HEK293T (cell line): ENCODE measurements around the gene SLC37A4.

Experiments
- CTCF ChIA-PET: fragments of 350-600 bp; formaldehyde crosslinking; extraction: SDS; loops from one replicate; lab custom pipeline; 2021; ENCODE audit warnings: antibody characterized with exemption, inconsistent platforms; lab: Yijun Ruan, JAX
- POLR2A ChIA-PET: fragments of 350-600 bp; formaldehyde crosslinking; extraction: SDS; loops from one replicate; lab custom pipeline; 2020; ENCODE audit warnings: antibody characterized with exemption, inconsistent platforms; lab: Yijun Ruan, JAX
- DNase-seq: peaks from one replicate; pipeline ENCODE4 v3.0.0; 2012; ENCODE audit warnings: mixed read lengths; ENCODE audit errors: extremely low spot score
- ARNT ChIP-seq: fragments of 450-650 bp; IDR thresholded peaks from 2 replicates; pipeline ENCODE4 v1.6.1; 2017; ENCODE audit warnings: mild to moderate bottlenecking
- BHLHE40 ChIP-seq: fragments of 450-650 bp; IDR thresholded peaks from 2 replicates; pipeline ENCODE4 v1.6.1; 2016; ENCODE audit warnings: mild to moderate bottlenecking, moderate library complexity, borderline replicate concordance
- CTBP1 ChIP-seq: fragments of 450-650 bp; IDR thresholded peaks from 2 replicates; pipeline ENCODE4 v1.6.1; 2016; ENCODE audit warnings: borderline replicate concordance
- ELF4 ChIP-seq: fragments of 450-650 bp; IDR thresholded peaks from 2 replicates; pipeline ENCODE4 v1.6.1; 2017; ENCODE audit warnings: antibody characterized with exemption
- FOXA1 ChIP-seq: fragments of 450-650 bp; IDR thresholded peaks from 2 replicates; pipeline ENCODE4 v1.6.1; 2016; ENCODE audit warnings: mild to moderate bottlenecking
- FOXK2 ChIP-seq: fragments of 450-650 bp; IDR thresholded peaks from 2 replicates; pipeline ENCODE4 v1.6.1; 2016; ENCODE audit warnings: mild to moderate bottlenecking
- FOXM1 ChIP-seq: fragments of 450-650 bp; IDR thresholded peaks from 2 replicates; pipeline ENCODE4 v1.6.1; 2017; ENCODE audit warnings: mild to moderate bottlenecking, borderline replicate concordance
- HDGF ChIP-seq: fragments of 450-650 bp; IDR thresholded peaks from 2 replicates; pipeline ENCODE4 v1.6.1; 2017; ENCODE audit warnings: antibody characterized with exemption, borderline replicate concordance
- L3MBTL2 ChIP-seq: fragments of 450-650 bp; conservative IDR thresholded peaks from 2 replicates; pipeline ENCODE4 v1.6.1; 2016; ENCODE audit warnings: mild to moderate bottlenecking
- LEF1 ChIP-seq: fragments of 450-650 bp; IDR thresholded peaks from 2 replicates; pipeline ENCODE4 v1.6.1; 2017; ENCODE audit warnings: mild to moderate bottlenecking, borderline replicate concordance
- NFRKB ChIP-seq: fragments of 450-650 bp; IDR thresholded peaks from 2 replicates; pipeline ENCODE4 v1.6.1; 2016; ENCODE audit warnings: mild to moderate bottlenecking, moderate library complexity
- SP1 ChIP-seq: fragments of 450-650 bp; IDR thresholded peaks from 2 replicates; pipeline ENCODE4 v1.6.1; 2017
- SUZ12 ChIP-seq: fragments of 450-650 bp; IDR thresholded peaks from 2 replicates; pipeline ENCODE4 v1.6.1; 2016; ENCODE audit warnings: mild to moderate bottlenecking
- TARDBP ChIP-seq: fragments of 450-650 bp; IDR thresholded peaks from 2 replicates; pipeline ENCODE4 v1.6.1; 2016
- ZNF384 ChIP-seq: fragments of 450-650 bp; IDR thresholded peaks from 2 replicates; pipeline ENCODE4 v1.6.1; 2016
- TF ChIP-seq, protein P1 (sequence below): fragments of 450-650 bp; IDR thresholded peaks from 2 replicates; pipeline ENCODE4 v1.6.1; 2016

SLC37A4 gene

GRCh38 chr11:119026970-119027369 lies 3.7 kb downstream of the SLC37A4 start:
- POLR2A ChIA-PET = no interaction called here

GRCh38 chr11:119025978-119026766 lies 4.5 kb downstream of the SLC37A4 start:
- DNase-seq = no peak
- POLR2A ChIA-PET = no interaction called here

More at GRCh38 chr11:119026970-119027369, 3.7 kb downstream of the SLC37A4 start:
- CTCF ChIA-PET = no interaction called here
- TF ChIP-seq CTBP1 = no peak
- no peak for TF ChIP-seq L3MBTL2
- no peak for TF ChIP-seq HDGF
- no peak for TF ChIP-seq ZNF384
- TF ChIP-seq FOXM1 = no peak
- no peak for TF ChIP-seq NFRKB
- DNase-seq = no peak

GRCh38 chr11:119025541-119025940 lies 5.1 kb downstream of the SLC37A4 start:
- ChIA-PET CTCF (interaction anchor here (1.0 kb wide), 1 partner anchor 298 kb away, joined by 4 read pairs; no protein-coding TSS in a partner anchor), POLR2A (no interaction called here)
- no peak for DNase-seq
- TF ChIP-seq BHLHE40 (no peak), ZNF384 (no peak), ARNT (no peak), LEF1 (no peak), FOXM1 (no peak), NFRKB (no peak), SP1 (no peak), CTBP1 (no peak), FOXK2 (no peak), FOXA1 (no peak), ELF4 (no peak), SUZ12 (no peak), HDGF (no peak), L3MBTL2 (no peak), TARDBP (no peak)
- TF ChIP-seq, protein P1, sequence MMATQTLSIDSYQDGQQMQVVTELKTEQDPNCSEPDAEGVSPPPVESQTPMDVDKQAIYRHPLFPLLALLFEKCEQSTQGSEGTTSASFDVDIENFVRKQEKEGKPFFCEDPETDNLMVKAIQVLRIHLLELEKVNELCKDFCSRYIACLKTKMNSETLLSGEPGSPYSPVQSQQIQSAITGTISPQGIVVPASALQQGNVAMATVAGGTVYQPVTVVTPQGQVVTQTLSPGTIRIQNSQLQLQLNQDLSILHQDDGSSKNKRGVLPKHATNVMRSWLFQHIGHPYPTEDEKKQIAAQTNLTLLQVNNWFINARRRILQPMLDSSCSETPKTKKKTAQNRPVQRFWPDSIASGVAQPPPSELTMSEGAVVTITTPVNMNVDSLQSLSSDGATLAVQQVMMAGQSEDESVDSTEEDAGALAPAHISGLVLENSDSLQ = no peak

More at GRCh38 chr11:119025978-119026766, 4.5 kb downstream of the SLC37A4 start:
- TF ChIP-seq, protein P1 = no peak
- TF ChIP-seq FOXK2 = no peak
- no peak for TF ChIP-seq SP1
- no peak for TF ChIP-seq FOXA1
- no peak for TF ChIP-seq ZNF384
- no peak for TF ChIP-seq LEF1
- TF ChIP-seq CTBP1 = no peak
- no peak for TF ChIP-seq TARDBP
- no peak for TF ChIP-seq ELF4
- TF ChIP-seq FOXM1 = no peak
- TF ChIP-seq SUZ12 = no peak
- no peak for TF ChIP-seq BHLHE40
- TF ChIP-seq ARNT = no peak
- no peak for TF ChIP-seq HDGF
- TF ChIP-seq NFRKB = no peak
- TF ChIP-seq L3MBTL2 = no peak
- CTCF ChIA-PET = no interaction called here

GRCh38 chr11:119025099-119025473 lies 5.6 kb downstream of the SLC37A4 start:
- no peak for DNase-seq
- ChIA-PET POLR2A (no interaction called here), CTCF (interaction anchor here (1.0 kb wide), 1 partner anchor 298 kb away, joined by 4 read pairs; no protein-coding TSS in a partner anchor)
- TF ChIP-seq ARNT = no peak
- TF ChIP-seq SP1 = no peak
- no peak for TF ChIP-seq SUZ12

- no peak for DNase-seq
- no peak for TF ChIP-seq ZNF384
- TF ChIP-seq ELF4 = no peak
- no peak for TF ChIP-seq SUZ12
- TF ChIP-seq CTBP1 = no peak
- no peak for TF ChIP-seq TARDBP
- no peak for TF ChIP-seq LEF1
- no peak for TF ChIP-seq L3MBTL2
- no peak for TF ChIP-seq NFRKB
- TF ChIP-seq, protein P1 = no peak
- TF ChIP-seq ARNT = no peak
- TF ChIP-seq FOXK2 = no peak
- TF ChIP-seq HDGF = no peak
- TF ChIP-seq FOXA1 = no peak
- CTCF ChIA-PET = interaction anchor here (1.0 kb wide), 1 partner anchor 299 kb away, joined by 4 read pairs; no protein-coding TSS in a partner anchor
- POLR2A ChIA-PET = interaction anchor here (1.2 kb wide), 2 partner anchors 10 to 19 kb away, joined by 3 read pairs; no protein-coding TSS in a partner anchor
Observed at GRCh38 chr11:119024430-119025098, 6.1 kb downstream of the SLC37A4 start.

GRCh38 chr11:119023741-119024140 lies 6.9 kb downstream of the SLC37A4 start:
- no peak for DNase-seq
- ChIA-PET CTCF (no interaction called here), POLR2A (interaction anchor here (1.2 kb wide), 2 partner anchors 9 to 19 kb away, joined by 3 read pairs; no protein-coding TSS in a partner anchor)
- TF ChIP-seq, protein P1 = no peak
